Measurements from ENCODE around the gene TLE1.

Gene TLE1

GRCh38 chr9:81686614-81687520 lies 2.5 kb downstream of the TLE1 start:
- no peak for DNase-seq

- no peak for DNase-seq
These were observed 3.4 kb downstream of the TLE1 start for GRCh38 chr9:81685763-81686613.

GRCh38 chr9:81684635-81685034 lies 4.7 kb downstream of the TLE1 start:
- no peak for DNase-seq

- no peak for DNase-seq
These were observed 5.6 kb downstream of the TLE1 start for GRCh38 chr9:81683704-81684103.

- no peak for DNase-seq
These were observed 6.1 kb downstream of the TLE1 start for GRCh38 chr9:81683238-81683637.

GRCh38 chr9:81682797-81683196 lies 6.5 kb downstream of the TLE1 start:
- DNase-seq: no peak

- DNase-seq: no peak
These were observed 7.2 kb downstream of the TLE1 start for GRCh38 chr9:81682177-81682576.

- DNase-seq: no peak
These were observed 8.8 kb downstream of the TLE1 start for GRCh38 chr9:81680506-81680905.

GRCh38 chr9:81680006-81680405 lies 9.3 kb downstream of the TLE1 start:
- no peak for DNase-seq

GRCh38 chr9:81678088-81678487 lies 11.3 kb downstream of the TLE1 start:
- DNase-seq: no peak

GRCh38 chr9:81676395-81676794 lies 13.0 kb downstream of the TLE1 start:
- DNase-seq: no peak

GRCh38 chr9:81673310-81673709 lies 16.0 kb downstream of the TLE1 start:
- no peak for DNase-seq

- DNase-seq: no peak
These were observed 17.5 kb downstream of the TLE1 start for GRCh38 chr9:81671880-81672280.

GRCh38 chr9:81669866-81670265 lies 19.5 kb downstream of the TLE1 start:
- no peak for DNase-seq

GRCh38 chr9:81669041-81669651 lies 20.2 kb downstream of the TLE1 start:
- DNase-seq: no peak

- DNase-seq: no peak
These were observed 23.2 kb downstream of the TLE1 start for GRCh38 chr9:81666123-81666522.

GRCh38 chr9:81665322-81665871 lies 23.9 kb downstream of the TLE1 start:
- DNase-seq: no peak

- no peak for DNase-seq
These were observed 24.6 kb downstream of the TLE1 start for GRCh38 chr9:81664638-81665222.

- DNase-seq: no peak
These were observed 28.0 kb downstream of the TLE1 start for GRCh38 chr9:81661339-81661738.

GRCh38 chr9:81656871-81657337 lies 32.4 kb downstream of the TLE1 start:
- DNase-seq: no peak

GRCh38 chr9:81656004-81656403 lies 33.3 kb downstream of the TLE1 start:
- DNase-seq: no peak

GRCh38 chr9:81653240-81653639 lies 36.1 kb downstream of the TLE1 start:
- no peak for DNase-seq
